Measurements from ENCODE around the gene GAS2L2.

GAS2L2 gene

GRCh38 chr17:35748979-35749378 lies 4.1 kb downstream of the GAS2L2 start:
- no peak overlapping the region for H3K27ac ChIP-seq
- no peak overlapping the region for H3K4me2 ChIP-seq
- no peaks in the 10 kb centered on the region for H3K4me1 ChIP-seq (ENCODE audit: low read depth, poor library complexity, severe bottlenecking)
- H4K20me1 ChIP-seq (ENCODE audit: insufficient read depth): no peaks in the 10 kb centered on the region
- no peak overlapping the region for H2AFZ ChIP-seq (ENCODE audit: low read depth)
- H3K79me2 ChIP-seq (ENCODE audit: insufficient read depth, low read depth): no peaks in the 10 kb centered on the region
- no peak for TF ChIP-seq CTCF (conservative IDR thresholded peaks at IDR 0.05; ENCODE audit: low read depth, low read length)
- H3K9ac ChIP-seq: no peak overlapping the region
- no peaks in the 10 kb centered on the region for H3K36me3 ChIP-seq (ENCODE audit: insufficient read depth)
- H3K4me3 ChIP-seq (IDR thresholded peaks at IDR 0.05; ENCODE audit: insufficient read depth, low read depth, low read length): no peak overlapping the region
- peaks cover 14% of the 10 kb centered on the region for H3K27me3 ChIP-seq (ENCODE audit: insufficient read depth, low read depth)

- Histone ChIP-seq H3K4me2 (no peak overlapping the region), H3K27me3 (ENCODE audit: insufficient read depth, low read depth) (peaks cover 19% of the 10 kb centered on the region), H3K36me3 (ENCODE audit: insufficient read depth) (no peaks in the 10 kb centered on the region), H2AFZ (ENCODE audit: low read depth) (no peak overlapping the region), H3K4me3 (IDR thresholded peaks at IDR 0.05; ENCODE audit: insufficient read depth, low read depth, low read length) (no peak overlapping the region), H3K79me2 (ENCODE audit: insufficient read depth, low read depth) (no peaks in the 10 kb centered on the region), H3K4me1 (ENCODE audit: low read depth, poor library complexity, severe bottlenecking) (no peaks in the 10 kb centered on the region), H3K27ac (no peak overlapping the region), H4K20me1 (ENCODE audit: insufficient read depth) (no peaks in the 10 kb centered on the region), H3K9ac (no peak overlapping the region)
- TF ChIP-seq CTCF (conservative IDR thresholded peaks at IDR 0.05; ENCODE audit: low read depth, low read length): no peak
These were observed 4.6 kb downstream of the GAS2L2 start for GRCh38 chr17:35748341-35748841.

- Histone ChIP-seq H3K27ac (no peak overlapping the region), H4K20me1 (ENCODE audit: insufficient read depth) (no peaks in the 10 kb centered on the region), H3K4me1 (ENCODE audit: low read depth, poor library complexity, severe bottlenecking) (no peaks in the 10 kb centered on the region), H2AFZ (ENCODE audit: low read depth) (no peak overlapping the region; the same call in 1 of the 2 replicates), H3K9ac (no peak overlapping the region), H3K4me2 (no peak overlapping the region), H3K4me3 (IDR thresholded peaks at IDR 0.05; ENCODE audit: insufficient read depth, low read depth, low read length) (no peak overlapping the region), H3K27me3 (ENCODE audit: insufficient read depth, low read depth) (peaks cover 23% of the 10 kb centered on the region), H3K36me3 (ENCODE audit: insufficient read depth) (no peaks in the 10 kb centered on the region), H3K79me2 (ENCODE audit: insufficient read depth, low read depth) (no peaks in the 10 kb centered on the region)
- peak; percentile 84 for TF ChIP-seq CTCF (conservative IDR thresholded peaks at IDR 0.05; ENCODE audit: low read depth, low read length)
These were observed 5.5 kb downstream of the GAS2L2 start for GRCh38 chr17:35747540-35748017.

- TF ChIP-seq CTCF (conservative IDR thresholded peaks at IDR 0.05; ENCODE audit: low read depth, low read length): no peak
- Histone ChIP-seq H3K27me3 (ENCODE audit: insufficient read depth, low read depth) (peaks cover 23% of the 10 kb centered on the region), H3K4me3 (IDR thresholded peaks at IDR 0.05; ENCODE audit: insufficient read depth, low read depth, low read length) (no peak overlapping the region)
These were observed 7.2 kb downstream of the GAS2L2 start for GRCh38 chr17:35745749-35746320.

More at GRCh38 chr17:35745749-35746320, 7.2 kb downstream of the GAS2L2 start:
- no peaks in the 10 kb centered on the region for H3K4me1 ChIP-seq (ENCODE audit: low read depth, poor library complexity, severe bottlenecking)
- no peak overlapping the region for H3K9ac ChIP-seq
- no peaks in the 10 kb centered on the region for H3K36me3 ChIP-seq (ENCODE audit: insufficient read depth)
- no peaks in the 10 kb centered on the region for H4K20me1 ChIP-seq (ENCODE audit: insufficient read depth)
- H3K4me2 ChIP-seq: no peak overlapping the region
- no peak overlapping the region for H3K27ac ChIP-seq
- H3K79me2 ChIP-seq (ENCODE audit: insufficient read depth, low read depth): no peaks in the 10 kb centered on the region
- no peak overlapping the region for H2AFZ ChIP-seq (ENCODE audit: low read depth)
